Activated naive CD4-positive, alpha-beta T cell treated with anti-CD3 and anti-CD28 coated beads, Interleukin-2, amount 50 U/mL, for 16 hours (primary cell): ENCODE results near the gene PHACTR3.

ENCODE experiments used
- DNase-seq: peaks from one replicate; pipeline ENCODE4 v3.0.0-alpha.2; 2020

Gene PHACTR3

GRCh38 chr20:59624401-59624800 lies 20.1 kb downstream of the PHACTR3 start:
- no peak for DNase-seq

GRCh38 chr20:59625214-59625922 lies 21.0 kb downstream of the PHACTR3 start:
- DNase-seq, result no peak

- no peak for DNase-seq
These were observed 23.0 kb downstream of the PHACTR3 start for GRCh38 chr20:59627298-59627697.

GRCh38 chr20:59628171-59628570 lies 23.8 kb downstream of the PHACTR3 start:
- DNase-seq, result no peak

- DNase-seq, result no peak
These were observed 25.1 kb downstream of the PHACTR3 start for GRCh38 chr20:59629141-59630045.

GRCh38 chr20:59630526-59630925 lies 26.2 kb downstream of the PHACTR3 start:
- no peak for DNase-seq

GRCh38 chr20:59631751-59632540 lies 27.6 kb downstream of the PHACTR3 start:
- DNase-seq, result no peak

GRCh38 chr20:59632541-59633113 lies 28.3 kb downstream of the PHACTR3 start:
- DNase-seq, result no peak

GRCh38 chr20:59633656-59634251 lies 29.4 kb downstream of the PHACTR3 start:
- no peak for DNase-seq

GRCh38 chr20:59634435-59635005 lies 30.2 kb downstream of the PHACTR3 start:
- no peak for DNase-seq

- no peak for DNase-seq
These were observed 32.5 kb downstream of the PHACTR3 start for GRCh38 chr20:59636766-59637370.

- no peak for DNase-seq
These were observed 35.9 kb downstream of the PHACTR3 start for GRCh38 chr20:59640267-59640666.

- no peak for DNase-seq
These were observed 39.3 kb downstream of the PHACTR3 start for GRCh38 chr20:59643615-59644061.

- no peak for DNase-seq
These were observed 40.1 kb downstream of the PHACTR3 start for GRCh38 chr20:59644371-59644939.

GRCh38 chr20:59645271-59645670 lies 40.9 kb downstream of the PHACTR3 start:
- DNase-seq, result no peak

- DNase-seq, result no peak
These were observed 41.4 kb downstream of the PHACTR3 start for GRCh38 chr20:59645761-59646171.

GRCh38 chr20:59646487-59646886 lies 42.1 kb downstream of the PHACTR3 start:
- DNase-seq, result no peak

- DNase-seq, result no peak
These were observed 42.9 kb downstream of the PHACTR3 start for GRCh38 chr20:59647271-59647670.

GRCh38 chr20:59648466-59649070 lies 44.2 kb downstream of the PHACTR3 start:
- no peak for DNase-seq

GRCh38 chr20:59650418-59650817 lies 46.1 kb downstream of the PHACTR3 start:
- DNase-seq, result no peak

GRCh38 chr20:59652381-59652780 lies 48.0 kb downstream of the PHACTR3 start:
- no peak for DNase-seq
